ENCODE measurements around the gene MAP4K1. TPM values are rescaled to one million over a fixed set of nuclear protein-coding genes. Genes with fewer than 3 reads are reported as not detected.

Gene MAP4K1
- total RNA-seq, 1 experiment from 2014 or later: 0.56 TPM

DNA sequence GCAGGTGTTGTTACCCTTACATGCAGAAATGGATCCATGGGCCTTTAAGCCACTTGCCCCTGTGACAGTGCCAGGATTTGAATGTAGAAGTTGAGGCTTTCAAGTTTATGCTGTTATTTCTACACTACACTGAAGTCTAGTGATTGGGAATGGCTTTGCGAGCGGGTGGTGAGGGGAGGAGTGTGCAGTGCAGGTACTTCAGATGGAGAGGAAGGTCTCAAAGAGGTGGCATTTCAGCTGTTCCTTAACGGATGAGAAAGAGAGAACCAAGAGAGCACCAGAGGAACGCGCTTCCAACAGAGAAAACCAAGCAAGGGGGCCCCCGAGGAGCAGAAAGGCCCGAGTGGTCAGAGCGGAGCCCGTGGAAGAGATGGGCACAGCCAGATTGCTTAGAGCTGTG lies 43.0 kb upstream of the MAP4K1 start:
- Mint-ChIP-seq H3K36me3 (ENCODE audit: insufficient read depth, unreplicated experiment) (peaks cover 55% of the 10 kb centered on the region), H3K27ac (ENCODE audit: low read depth, unreplicated experiment) (peak overlapping the region; percentile 100), H3K27me3 (ENCODE audit: insufficient read depth, unreplicated experiment) (no peaks in the 10 kb centered on the region), H3K4me1 (ENCODE audit: insufficient read depth, unreplicated experiment) (peaks cover 51% of the 10 kb centered on the region), H3K4me3 (ENCODE audit: unreplicated experiment) (no peak overlapping the region), H3K9me3 (ENCODE audit: unreplicated experiment) (no peaks in the 10 kb centered on the region)
- CTCF ChIA-PET: interaction anchor here (1.1 to 2.9 kb wide), 3 partner anchors 22 to 109 kb away, joined by 3 to 17 read pairs (median 9); no protein-coding TSS in a partner anchor
- BruUV-seq (replicated peaks): no TSS peak
- no peak for DNase-seq (ENCODE audit: unreplicated experiment)
- TF ChIP-seq, protein P1, sequence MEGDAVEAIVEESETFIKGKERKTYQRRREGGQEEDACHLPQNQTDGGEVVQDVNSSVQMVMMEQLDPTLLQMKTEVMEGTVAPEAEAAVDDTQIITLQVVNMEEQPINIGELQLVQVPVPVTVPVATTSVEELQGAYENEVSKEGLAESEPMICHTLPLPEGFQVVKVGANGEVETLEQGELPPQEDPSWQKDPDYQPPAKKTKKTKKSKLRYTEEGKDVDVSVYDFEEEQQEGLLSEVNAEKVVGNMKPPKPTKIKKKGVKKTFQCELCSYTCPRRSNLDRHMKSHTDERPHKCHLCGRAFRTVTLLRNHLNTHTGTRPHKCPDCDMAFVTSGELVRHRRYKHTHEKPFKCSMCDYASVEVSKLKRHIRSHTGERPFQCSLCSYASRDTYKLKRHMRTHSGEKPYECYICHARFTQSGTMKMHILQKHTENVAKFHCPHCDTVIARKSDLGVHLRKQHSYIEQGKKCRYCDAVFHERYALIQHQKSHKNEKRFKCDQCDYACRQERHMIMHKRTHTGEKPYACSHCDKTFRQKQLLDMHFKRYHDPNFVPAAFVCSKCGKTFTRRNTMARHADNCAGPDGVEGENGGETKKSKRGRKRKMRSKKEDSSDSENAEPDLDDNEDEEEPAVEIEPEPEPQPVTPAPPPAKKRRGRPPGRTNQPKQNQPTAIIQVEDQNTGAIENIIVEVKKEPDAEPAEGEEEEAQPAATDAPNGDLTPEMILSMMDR (IDR thresholded peaks at IDR 0.05; ENCODE audit: unreplicated experiment): no peak
- POLR2A ChIA-PET: interaction anchor here (0.7 to 19.4 kb wide), 7 partner anchors 9 to 178 kb away, joined by 3 to 521 read pairs (median 29); partner anchors contain the start of genes ACTN4 and ECH1
- intact Hi-C loops (cut with micrococcal nuclease): no loop called here

DNA sequence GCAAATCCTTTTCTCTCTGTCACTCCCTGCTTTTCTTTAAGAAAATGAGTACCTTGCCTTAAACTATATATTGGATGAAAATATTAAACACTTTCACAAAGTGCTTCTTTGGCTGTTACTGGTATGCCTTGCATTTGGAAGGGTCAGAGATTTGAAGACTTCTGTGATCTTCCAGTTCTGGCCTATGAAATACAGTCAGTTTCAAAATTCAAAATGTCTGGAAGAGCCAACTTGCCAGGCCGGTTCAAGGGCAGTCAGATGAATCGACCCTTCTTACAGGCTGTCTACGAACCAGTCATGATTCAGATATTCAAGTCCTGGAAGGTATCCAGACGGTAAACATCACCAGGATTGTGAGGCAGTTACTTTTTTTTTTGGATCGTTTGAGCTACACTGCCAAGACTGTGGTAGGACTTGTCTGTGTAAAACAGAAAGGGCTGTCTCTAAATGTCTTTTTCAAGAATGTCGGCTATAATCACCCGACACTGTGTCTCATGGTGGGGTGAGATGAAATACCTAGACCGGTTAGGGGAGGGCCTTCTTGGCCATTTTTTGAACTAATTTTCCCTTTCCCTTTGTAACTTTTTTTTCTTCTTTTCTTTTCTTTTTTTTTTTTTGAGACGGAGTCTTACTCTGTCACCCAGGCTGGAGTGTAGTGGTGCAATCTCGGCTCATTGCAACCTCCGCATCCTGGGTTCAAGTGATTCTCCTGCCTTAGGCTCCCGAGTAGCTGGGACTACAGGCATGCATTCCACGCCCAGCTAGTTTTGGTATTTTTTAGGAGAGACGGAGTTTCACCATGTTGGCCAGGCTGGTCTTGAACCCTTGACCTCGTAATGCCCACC lies 40.9 kb upstream of the MAP4K1 start:
- Mint-ChIP-seq H3K36me3 (ENCODE audit: insufficient read depth, unreplicated experiment) (peaks cover 54% of the 10 kb centered on the region), H3K27ac (ENCODE audit: low read depth, unreplicated experiment) (peak overlapping the region; percentile 100), H3K4me3 (ENCODE audit: unreplicated experiment) (peak overlapping the region; percentile 61), H3K27me3 (ENCODE audit: insufficient read depth, unreplicated experiment) (no peaks in the 10 kb centered on the region), H3K9me3 (ENCODE audit: unreplicated experiment) (no peaks in the 10 kb centered on the region), H3K4me1 (ENCODE audit: insufficient read depth, unreplicated experiment) (peaks cover 46% of the 10 kb centered on the region)
- BruUV-seq (replicated peaks): no TSS peak
- peak; percentile 99 for DNase-seq (ENCODE audit: unreplicated experiment)
- ChIA-PET CTCF (interaction anchor here (0.6 to 2.9 kb wide), 9 partner anchors 11 to 114 kb away, joined by 3 to 17 read pairs (median 3); no protein-coding TSS in a partner anchor), POLR2A (interaction anchor here (0.7 to 19.4 kb wide), 16 partner anchors 10 to 787 kb away, joined by 3 to 521 read pairs (median 6); partner anchors contain the start of genes ACTN4, ECH1, EIF3K and MRPS12)
- intact Hi-C loops (cut with micrococcal nuclease): loop anchor here (1.0 kb wide), 2 partner anchors 8 to 26 kb away; no protein-coding TSS in a partner anchor
- TF ChIP-seq, protein P1 (IDR thresholded peaks at IDR 0.05; ENCODE audit: unreplicated experiment): no peak

DNA sequence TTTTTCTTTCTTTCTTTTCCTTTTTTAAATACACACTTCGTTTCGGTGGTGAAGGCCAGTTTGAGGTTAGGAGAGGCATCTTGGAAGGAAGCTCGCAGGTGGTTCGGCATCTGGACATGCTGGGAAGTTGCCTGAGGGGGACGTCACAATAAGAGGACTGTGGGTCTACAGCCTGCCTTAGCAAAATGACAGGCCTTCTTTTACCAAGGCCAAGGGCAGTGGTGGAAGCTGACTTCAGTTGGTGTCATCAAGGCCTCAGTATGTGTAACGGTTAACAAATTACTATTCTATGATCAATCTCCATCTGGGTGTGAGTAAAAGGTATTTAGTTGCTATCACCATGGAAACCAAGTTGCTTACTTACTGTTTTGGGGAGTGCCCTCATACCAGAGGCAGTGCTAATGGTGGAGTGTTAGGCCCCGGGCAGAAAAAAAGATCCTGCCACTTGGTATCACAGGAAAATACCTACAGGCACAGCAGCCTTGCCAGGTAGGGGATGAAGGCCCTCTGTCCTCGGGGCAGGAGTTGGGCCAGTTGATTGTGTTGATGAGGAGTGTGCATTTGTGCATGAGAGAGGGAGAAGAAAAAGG lies 40.0 kb upstream of the MAP4K1 start:
- peaks cover 56% of the 10 kb centered on the region for H3K4me1 Mint-ChIP-seq (ENCODE audit: insufficient read depth, unreplicated experiment)
- no peaks in the 10 kb centered on the region for H3K9me3 Mint-ChIP-seq (ENCODE audit: unreplicated experiment)
- H3K4me3 Mint-ChIP-seq (ENCODE audit: unreplicated experiment): peak overlapping the region; percentile 61
- intact Hi-C loops (cut with micrococcal nuclease): loop anchor here (1.0 to 2.0 kb wide), 3 partner anchors 7 to 35 kb away; no protein-coding TSS in a partner anchor
- H3K36me3 Mint-ChIP-seq (ENCODE audit: insufficient read depth, unreplicated experiment): peaks cover 57% of the 10 kb centered on the region
- peak; percentile 84 for DNase-seq (ENCODE audit: unreplicated experiment)
- TF ChIP-seq, protein P1 (IDR thresholded peaks at IDR 0.05; ENCODE audit: unreplicated experiment): no peak
- CTCF ChIA-PET: interaction anchor here (0.6 to 2.9 kb wide), 5 partner anchors 25 to 218 kb away, joined by 3 to 17 read pairs (median 3); no protein-coding TSS in a partner anchor
- POLR2A ChIA-PET: interaction anchor here (0.7 to 19.4 kb wide), 14 partner anchors 9 to 277 kb away, joined by 3 to 521 read pairs (median 6); partner anchors contain the start of genes ACTN4, ECH1, MRPS12 and SARS2
- peak overlapping the region; percentile 100 for H3K27ac Mint-ChIP-seq (ENCODE audit: low read depth, unreplicated experiment)
- H3K27me3 Mint-ChIP-seq (ENCODE audit: insufficient read depth, unreplicated experiment): no peaks in the 10 kb centered on the region
- BruUV-seq (replicated peaks): no TSS peak
